GM18508 (cell line): ENCODE measurements around the gene CCDC6.
A peak's percentile ranks its signal among the peaks of the same experiment; 100 is the strongest.
"Not testable (repeated sequence)": the region's sequence is repeated elsewhere in the genome, so short reads cannot be mapped to it uniquely, and the experiment has no call there.

ENCODE experiments used
- ATAC-seq: cut with Tn5 transposase; IDR thresholded peaks from one replicate; pipeline ENCODE4 v1.9.1; 2021; ENCODE audit warnings: moderate number of reproducible peaks; ENCODE audit not compliant: insufficient read depth, unreplicated experiment

The CCDC6 gene

DNA sequence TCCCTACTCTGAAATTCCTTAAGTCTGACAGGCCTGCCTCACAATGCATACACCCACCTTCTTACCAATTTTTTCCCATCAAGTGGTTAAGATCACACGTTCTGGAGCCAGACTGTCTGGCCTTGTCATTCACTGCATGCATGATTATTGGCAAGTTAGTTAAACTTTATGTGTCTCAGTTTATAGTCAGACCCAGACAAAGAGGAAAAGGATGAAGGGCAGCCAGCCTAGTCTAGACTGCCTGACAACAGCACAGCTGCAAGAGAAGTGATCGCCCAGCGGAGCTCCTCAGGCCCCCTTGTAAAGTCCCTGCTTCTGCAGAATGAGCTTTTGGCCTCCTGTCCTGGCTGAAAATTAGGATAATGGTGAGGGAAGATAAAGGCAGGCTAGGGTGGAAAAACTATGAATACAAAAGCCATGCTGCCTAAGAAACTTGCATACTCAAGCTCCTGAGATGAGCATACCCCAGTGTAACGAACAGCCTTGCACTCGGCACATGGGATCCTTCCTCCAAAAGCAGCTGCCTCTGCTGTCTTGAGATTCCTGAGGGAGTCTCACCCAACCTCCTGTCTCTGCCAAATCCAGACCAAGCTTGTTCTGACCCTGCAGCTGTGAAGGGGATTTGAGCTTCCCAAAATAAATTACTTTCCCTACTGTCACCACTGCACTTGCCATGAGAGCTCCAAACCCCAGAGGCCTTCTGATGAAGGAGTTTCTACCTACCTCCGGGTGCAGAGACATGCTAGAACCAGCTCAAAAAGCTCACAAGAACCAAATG, 126.4 kb downstream of the CCDC6 start:
- ATAC-seq, result no peak

DNA sequence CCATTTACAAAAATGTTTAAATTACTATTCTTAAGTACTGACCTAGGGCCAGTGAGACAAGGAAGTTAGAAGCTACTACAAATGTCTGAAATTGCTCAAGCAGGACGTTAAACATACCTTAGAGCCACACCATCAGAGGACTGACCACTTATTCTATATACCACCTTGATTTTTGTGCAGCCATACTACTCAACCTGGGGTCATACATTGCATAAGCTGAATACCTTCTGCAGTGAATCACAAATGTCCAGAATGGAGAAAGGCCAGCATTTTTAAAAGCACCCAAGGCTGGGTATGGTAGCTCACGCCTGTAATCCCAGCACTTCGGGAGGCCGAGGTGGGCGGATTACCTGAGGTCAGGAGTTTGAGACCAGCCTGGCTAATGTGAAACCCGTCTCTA, 131.9 kb downstream of the CCDC6 start:
- no peak for ATAC-seq

DNA sequence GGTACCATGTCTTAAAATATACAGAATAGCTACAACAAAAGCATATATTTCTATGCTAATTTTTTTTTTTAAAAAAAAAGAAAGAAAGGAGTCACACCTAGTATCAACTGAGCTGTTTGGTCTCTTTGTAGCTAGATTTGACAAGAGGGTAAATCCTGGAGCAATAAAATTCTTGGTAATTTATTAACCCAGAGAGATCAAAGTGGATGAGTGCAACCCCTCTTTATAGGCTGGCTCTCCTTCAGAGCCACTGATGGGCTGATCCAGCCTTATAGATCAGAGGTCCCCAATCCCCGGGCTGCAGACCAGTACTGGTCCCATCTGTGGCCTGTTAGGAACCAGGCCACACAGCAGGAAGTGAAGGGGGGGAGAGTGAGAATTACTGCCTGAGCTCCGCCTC, 133.3 kb downstream of the CCDC6 start:
- ATAC-seq, result no peak

DNA sequence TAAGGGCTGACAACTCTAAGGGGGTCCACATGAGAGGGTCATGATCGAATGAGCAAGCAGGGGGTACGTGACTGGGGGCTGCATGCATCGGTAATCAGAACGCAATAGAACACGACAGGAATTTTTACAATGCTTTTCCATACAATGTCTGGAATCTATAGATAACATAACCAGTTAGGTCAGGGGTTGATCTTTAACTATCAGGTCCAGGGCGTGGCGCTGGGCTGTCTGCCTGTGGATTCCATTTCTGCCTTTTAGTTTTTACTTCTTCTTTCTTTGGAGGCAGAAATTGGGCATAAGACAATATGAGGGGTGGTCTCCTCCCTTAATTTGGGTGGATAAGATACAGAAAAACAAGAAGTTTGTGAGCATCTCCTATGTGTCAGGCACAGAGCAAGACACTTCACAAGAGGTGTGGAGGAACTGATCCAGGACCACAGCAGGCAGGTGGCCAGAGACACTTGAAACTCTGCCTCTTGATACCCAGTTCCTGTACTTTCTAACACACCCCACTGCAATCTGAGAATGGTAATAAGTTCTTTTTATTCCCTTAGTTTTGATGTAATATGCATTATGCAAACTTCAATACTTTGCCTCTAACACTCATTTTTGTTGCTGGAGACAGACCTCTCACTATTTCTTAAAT, 135.1 kb downstream of the CCDC6 start:
- no peak for ATAC-seq

DNA sequence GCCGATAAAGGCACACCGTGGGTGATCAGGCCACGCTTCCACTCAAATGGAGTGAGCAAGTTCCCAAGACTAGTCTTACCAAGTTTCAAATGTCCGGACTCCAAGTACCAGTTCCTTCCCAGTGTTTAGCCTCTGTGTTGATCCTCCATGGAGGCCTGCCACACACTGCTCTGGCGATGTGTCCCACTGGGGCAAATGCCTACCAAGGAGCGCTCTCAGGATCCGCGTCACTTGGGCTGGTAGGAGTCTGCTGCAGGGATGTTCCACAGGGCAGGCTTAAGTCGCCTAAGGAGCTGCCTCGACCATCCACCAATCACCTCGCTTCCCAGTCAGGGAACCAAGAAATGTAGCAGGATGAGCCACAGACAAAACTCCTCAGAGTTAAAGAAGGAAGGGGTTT, 135.7 kb downstream of the CCDC6 start:
- ATAC-seq, result no peak

DNA sequence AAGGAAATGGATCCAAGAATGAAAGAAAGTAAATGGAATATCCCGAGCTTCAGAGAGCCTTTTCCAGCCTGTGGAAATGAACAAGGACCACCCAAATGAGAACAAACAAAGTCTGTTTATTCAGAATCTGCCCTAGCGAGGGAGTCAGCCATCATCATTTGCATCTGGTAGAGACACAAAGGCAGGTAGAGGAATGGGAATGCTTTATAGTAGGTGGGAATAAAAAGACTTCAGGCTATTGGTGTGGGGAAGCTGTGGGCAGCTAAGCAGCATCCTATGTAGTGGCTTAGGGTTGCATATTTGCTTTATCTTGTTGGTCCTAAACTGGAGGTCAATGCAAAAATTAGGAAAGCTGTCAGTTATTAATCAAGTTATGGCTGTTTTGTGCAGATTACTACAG, 143.9 kb downstream of the CCDC6 start:
- no peak for ATAC-seq

DNA sequence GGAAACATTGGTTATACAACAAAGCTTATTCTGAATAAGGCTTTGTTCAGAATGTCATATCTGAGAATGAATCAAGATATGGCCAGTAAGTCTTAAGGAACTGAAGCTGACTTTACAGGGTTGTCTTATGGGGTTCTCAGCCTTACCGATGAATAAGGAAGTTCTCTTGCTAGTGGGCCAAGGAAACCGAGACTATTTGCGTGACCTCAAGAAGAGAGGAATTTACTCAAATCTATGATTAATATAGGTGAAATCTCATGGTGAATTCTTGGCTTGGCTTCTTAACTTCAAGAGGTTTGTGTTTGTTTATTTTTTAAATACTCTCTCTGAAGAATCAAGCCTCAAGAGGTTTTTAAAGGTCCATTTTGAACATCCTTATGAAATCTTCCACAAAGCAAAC, 148.4 kb downstream of the CCDC6 start:
- ATAC-seq, result no peak

DNA sequence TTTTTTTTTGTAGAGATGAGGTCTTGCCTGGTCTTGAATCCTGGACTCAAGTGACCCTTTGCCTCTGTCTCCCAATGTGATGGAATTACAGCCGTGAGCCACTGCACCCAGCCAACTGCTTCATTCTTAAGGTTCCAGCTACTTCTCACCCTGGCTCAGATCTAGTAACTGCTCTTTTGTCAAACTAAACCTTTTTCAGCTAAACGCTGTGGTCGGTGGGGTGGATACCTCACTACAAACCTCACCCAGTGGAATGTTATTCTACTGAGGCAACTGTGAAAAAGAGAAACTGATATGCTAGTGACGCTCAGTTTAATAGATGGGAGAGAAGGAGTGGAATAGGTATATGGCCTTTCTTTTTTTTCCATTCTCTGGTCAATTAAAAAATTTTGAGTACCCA, 151.4 kb downstream of the CCDC6 start:
- no peak for ATAC-seq

DNA sequence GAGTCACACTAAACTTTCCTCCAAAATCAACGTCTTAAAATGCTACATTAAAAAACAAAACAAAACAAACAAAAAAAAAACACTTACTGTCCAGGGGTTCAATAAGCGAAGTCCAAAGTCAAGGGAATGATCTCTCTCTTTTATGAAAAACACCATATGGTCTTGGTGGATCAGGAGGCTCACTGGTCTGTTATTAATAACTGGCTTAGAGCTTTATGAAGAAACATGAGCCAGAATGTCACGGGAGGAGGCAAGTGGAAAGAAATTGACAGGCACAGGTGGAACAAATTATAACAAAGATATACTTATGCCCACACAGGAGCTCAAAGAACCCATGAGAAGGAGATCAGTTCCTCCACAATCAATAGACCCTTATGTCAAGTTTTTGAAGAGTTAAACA, 153.1 kb downstream of the CCDC6 start, which contains the start of gene MRLN:
TSS of gene MRLN (minus strand) at position 189 of the 400 bp plus-strand sequence.
- no peak for ATAC-seq

DNA sequence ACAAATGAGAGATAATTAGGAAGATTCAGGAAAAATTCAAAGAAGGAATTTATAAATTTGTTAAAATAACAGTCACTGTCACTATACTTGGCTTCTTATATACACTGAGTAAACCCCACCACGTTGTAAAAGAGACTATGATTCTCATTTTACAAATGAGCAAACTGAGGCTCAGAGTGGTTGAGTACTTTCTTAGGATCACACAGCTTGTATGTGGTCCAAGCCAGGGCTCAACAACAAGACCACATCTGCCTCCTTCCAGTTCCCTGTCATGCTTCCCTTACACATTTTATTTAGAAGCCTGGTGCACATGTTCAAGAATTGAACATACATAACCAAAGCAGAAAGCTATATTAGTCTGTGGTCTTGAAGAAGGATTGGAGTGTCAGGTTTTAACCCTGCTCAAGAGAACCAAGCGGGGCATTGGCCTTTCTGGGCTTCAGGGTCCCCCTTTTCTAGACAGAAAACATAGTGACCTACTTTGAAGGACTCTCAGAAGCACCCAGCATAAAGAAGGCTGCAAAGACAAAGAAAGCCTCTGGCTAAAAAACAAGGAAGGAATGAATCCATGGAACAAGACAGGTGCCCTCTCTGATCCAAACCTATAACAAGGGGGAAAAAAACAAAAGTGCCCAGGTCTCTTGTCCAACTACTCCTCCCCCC, 153.9 kb downstream of the CCDC6 start:
- no peak for ATAC-seq

DNA sequence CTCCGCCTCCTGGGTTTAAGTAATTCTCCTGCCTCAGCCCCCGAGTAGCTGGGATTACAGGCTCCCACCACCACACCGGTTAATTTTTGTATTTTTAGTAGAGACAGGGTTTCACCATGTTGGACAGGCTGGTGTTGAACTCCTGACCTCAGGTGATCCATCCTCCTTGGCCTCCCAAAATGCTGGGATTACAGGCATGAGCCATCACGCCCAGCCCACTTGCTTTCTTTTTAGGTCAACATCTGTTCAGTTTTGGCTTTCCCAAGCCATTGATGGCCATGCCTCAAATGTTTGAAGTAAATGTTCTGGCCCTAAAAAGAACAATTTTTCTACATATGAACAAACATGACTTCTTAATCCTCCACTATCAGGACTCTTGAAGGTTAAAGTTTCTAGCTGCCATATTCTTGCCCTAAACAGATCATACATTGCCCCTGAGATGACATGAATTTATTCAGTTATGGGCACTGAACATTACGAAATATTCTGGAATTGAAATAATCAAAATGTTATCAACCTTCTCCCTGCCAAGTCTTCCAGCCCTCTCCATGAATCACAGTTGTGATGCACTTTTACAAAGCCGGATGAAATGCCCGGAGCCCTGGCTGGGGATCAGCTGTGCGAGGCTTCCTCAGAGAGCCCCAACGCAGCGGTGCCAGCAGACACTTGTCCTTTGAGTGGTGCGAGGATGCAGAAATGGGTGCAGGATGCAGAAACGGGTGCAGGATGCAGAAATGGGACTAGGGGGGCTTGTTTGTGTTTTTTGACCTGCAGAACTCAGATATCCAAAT, 156.0 kb downstream of the CCDC6 start:
- ATAC-seq, result no peak

DNA sequence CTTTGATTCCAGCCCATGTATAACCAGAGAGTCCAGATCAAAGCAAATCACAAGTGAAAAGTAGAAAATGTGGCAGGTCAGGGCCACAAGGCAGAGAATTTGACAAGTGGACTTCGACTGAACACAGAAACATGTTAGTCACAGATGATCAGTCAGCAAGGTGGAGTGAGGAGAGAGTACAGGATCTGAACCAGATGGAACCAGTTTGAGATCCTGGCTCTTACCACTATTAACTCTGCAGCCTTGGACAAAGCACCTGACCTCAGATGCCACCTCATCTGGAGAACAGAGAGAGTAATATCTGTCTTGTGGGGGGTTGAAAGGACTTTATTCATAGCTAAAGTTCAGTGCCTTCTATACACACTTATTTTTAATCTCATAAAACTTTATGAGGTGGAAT, 157.5 kb downstream of the CCDC6 start:
- peak; percentile 80 for ATAC-seq

DNA sequence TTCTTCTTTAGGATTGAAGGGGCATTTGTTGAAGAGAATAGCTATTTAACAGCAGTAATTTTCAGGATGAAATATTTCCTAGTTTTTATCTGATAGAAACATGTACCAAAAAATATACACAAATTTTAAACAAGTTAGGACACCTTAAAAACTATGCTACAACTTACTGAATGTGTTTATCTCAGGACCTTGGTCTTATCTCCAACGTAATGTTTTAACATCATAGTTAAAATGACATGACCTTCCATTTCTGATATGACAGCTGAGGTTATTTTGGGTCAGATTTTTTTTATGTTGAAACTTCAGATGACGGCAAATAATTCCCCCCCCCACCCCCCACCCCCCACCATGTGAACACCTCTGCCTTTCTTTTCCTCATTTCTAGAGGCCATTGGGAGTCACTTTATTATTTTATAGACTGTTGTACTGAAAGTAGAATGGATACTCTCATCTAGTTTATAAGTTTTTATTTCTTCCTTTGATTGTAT, 161.1 kb downstream of the CCDC6 start:
- no peak for ATAC-seq

DNA sequence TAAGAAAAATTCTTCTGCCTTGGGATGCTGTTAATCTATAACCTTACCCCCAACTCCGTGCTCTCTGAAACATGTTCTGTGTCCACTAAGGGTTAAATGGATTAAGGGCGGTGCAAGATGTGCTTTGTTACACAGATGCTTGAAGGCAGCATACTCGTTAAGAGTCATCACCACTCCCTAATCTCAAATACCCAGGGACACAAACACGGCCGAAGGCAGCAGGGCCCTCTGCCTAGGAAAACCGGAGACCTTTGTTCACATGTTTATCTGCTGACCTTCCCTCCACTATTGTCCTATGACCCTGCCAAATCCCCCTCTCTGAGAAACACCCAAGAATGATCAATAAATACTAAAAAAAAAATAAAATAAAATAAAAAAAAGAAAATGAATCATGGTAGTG, 161.6 kb downstream of the CCDC6 start:
- not testable (repeated sequence) for ATAC-seq

DNA sequence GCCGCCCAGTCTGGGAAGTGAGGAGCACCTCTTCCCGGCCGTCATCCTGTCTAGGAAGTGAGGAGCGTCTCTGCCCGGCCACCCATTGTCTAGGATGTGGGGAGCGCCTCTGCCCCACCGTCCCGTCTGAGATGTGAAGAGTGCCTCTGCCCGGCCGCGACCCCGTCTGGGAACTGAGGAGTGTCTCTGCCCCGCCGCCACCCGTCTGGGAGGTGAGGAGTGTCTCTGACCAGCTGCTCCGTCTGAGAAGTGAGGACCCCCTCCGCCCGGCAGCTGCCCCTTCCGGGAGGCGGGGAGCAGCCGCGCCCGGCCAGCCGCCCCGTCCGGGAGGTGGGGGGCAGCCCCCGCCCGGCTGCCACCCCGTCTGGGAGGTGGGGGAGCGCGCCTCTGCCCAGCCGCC, 162.2 kb downstream of the CCDC6 start:
- ATAC-seq, result not testable (repeated sequence)

DNA sequence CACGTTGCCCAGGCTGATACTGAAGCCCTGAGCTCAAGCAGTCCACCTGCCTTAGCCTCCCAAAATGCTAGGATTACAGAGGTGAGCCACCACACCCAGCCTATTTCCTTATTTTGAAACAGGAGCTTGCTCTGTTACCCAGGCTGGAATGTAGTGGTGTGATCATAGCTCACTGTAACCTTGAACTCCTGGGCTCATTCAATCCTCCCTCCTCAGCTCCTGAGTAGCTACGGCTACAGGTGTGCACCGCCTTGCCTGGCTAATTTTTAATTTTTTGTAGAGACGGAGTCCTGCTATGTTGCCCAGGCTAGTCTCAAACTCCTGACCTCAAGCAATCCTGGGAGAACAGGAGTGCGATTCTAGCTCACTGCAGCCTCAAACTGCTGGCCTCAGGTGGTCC, 164.8 kb downstream of the CCDC6 start:
- ATAC-seq, result no peak

DNA sequence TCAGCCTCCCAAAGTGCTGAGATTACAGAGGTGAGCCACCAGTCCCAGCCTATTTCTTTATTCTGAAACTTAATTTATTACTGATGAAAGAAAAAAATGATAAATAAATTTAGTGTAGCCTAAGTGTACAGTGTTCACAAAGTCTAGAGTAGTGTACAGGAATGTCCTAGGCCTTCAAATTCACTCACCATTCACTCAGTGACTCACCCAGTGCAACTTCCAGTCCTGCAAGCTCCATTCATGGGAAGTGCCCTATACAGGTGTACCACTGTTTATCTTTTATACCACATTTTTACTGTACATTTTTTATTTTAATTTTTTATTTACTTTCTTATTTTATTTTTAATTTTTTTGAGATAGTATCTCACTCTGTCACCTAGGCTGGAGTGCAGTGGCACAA, 165.3 kb downstream of the CCDC6 start:
- no peak for ATAC-seq
